ENCODE results near the gene LRRC10B.

- TF ChIP-seq EZH2 (IDR thresholded peaks at IDR 0.05) = no peak
- TF ChIP-seq CTCF (IDR thresholded peaks at IDR 0.05) = no peak
These were observed 2.4 kb downstream of the LRRC10B start for GRCh38 chr11:61510974-61511373.
